Suprapubic skin (tissue), 4 donors: Measurements from ENCODE around the gene FAM78B. TPM values are rescaled to one million over a fixed set of nuclear protein-coding genes. Genes with fewer than 3 reads are reported as not detected.

Source experiments
- DNase-seq, 2 donors: peaks; one replicate each; pipeline ENCODE4 v3.0.0-alpha.2; 2019; ENCODE audit warnings: low spot score in 2 of 2
- H3K27ac ChIP-seq: fragments of 200-600 bp; sonication (generic); one replicate; pipeline ENCODE4 v1.5.1; 2019
- H3K27me3 ChIP-seq: fragments of 200-600 bp; sonication (generic); one replicate; pipeline ENCODE4 v1.5.1; 2019
- H3K36me3 ChIP-seq: fragments of 200-600 bp; sonication (generic); one replicate; pipeline ENCODE4 v1.5.1; 2019
- H3K4me1 ChIP-seq: fragments of 200-600 bp; sonication (generic); one replicate; pipeline ENCODE4 v1.5.1; 2019
- H3K4me3 ChIP-seq: fragments of 200-600 bp; sonication (generic); one replicate; pipeline ENCODE4 v1.5.1; 2019; ENCODE audit warnings: mild to moderate bottlenecking
- H3K9me3 ChIP-seq: fragments of 200-600 bp; sonication (generic); one replicate; pipeline ENCODE4 v1.5.1; 2019
- CTCF ChIP-seq, 2 donors: fragments of 200-600 bp in 1 of 2; fragments of 450-650 bp in 1 of 2; sonication (generic) in 1 of 2; IDR thresholded peaks; one replicate each; pipeline ENCODE4 v1.5.1; 2016 to 2019; ENCODE audit warnings: antibody characterized with exemption in 2 of 2, mild to moderate bottlenecking in 1 of 2, moderate library complexity in 1 of 2
- EP300 ChIP-seq: sonication (generic); formaldehyde crosslinking; IDR thresholded peaks from one replicate; pipeline ENCODE4 v1.6.1; 2017; ENCODE audit warnings: antibody characterized with exemption
- POLR2A ChIP-seq, 2 donors: fragments of 450-650 bp; IDR thresholded peaks; one replicate each; pipeline ENCODE4 v1.6.1; 2017; ENCODE audit warnings: antibody characterized with exemption in 2 of 2, mild to moderate bottlenecking in 2 of 2, moderate library complexity in 2 of 2
- POLR2AphosphoS5 ChIP-seq, 3 donors: sonication (generic); formaldehyde crosslinking; IDR thresholded peaks; one replicate each; pipeline ENCODE4 v1.6.1; 2017; ENCODE audit warnings: antibody characterized with exemption in 3 of 3
- WGBS: methylation state at CpG from one replicate; pipeline ENCODE4 v1.1.5; 2018; 5-methylcytosine and 5-hydroxymethylcytosine counted together
- total RNA-seq, 4 donors: library from RNA; depleted of rRNA; stranded (reverse); fragments of >200 nt; gene quantifications; one replicate each; pipeline ENCODE4 v1.1.0, GENCODE V29; 2016

The FAM78B gene
- total RNA-seq: 1 to 10 TPM in 3 of 4 donors, under 1 TPM in 1; 0.72 to 1.9 (median 1.3) TPM

GRCh38 chr1:166166698-166167571, at the start of gene FAM78B:
TSS of gene FAM78B (minus strand) at chr1:166167001. CDS start at chr1:166166248, 753 bp downstream.
- no peaks in the 10 kb centered on the region for H3K36me3 ChIP-seq
- H3K27me3 ChIP-seq: peaks cover 5% of the 10 kb centered on the region
- no peaks in the 10 kb centered on the region for H3K9me3 ChIP-seq
- peaks cover 34% of the 10 kb centered on the region for H3K4me1 ChIP-seq
- TF ChIP-seq POLR2AphosphoS5 (IDR thresholded peaks at IDR 0.05) (no peak), CTCF (IDR thresholded peaks at IDR 0.05) (no peak), POLR2A (IDR thresholded peaks at IDR 0.05) (no peak), EP300 (no peak)
- DNase-seq: peak; percentile 84
- H3K4me3 ChIP-seq: peak within 1 kb of the TSS; percentile 85
- H3K27ac ChIP-seq: peak within 1 kb of the TSS; percentile 47
- WGBS: 3% methylated on average over 9 of the region's 64 CpGs

GRCh38 chr1:166202546-166202945, 35.7 kb upstream of the FAM78B start:
- Histone ChIP-seq H3K27ac (no peak overlapping the region), H3K4me1 (no peaks in the 10 kb centered on the region), H3K9me3 (no peaks in the 10 kb centered on the region), H3K4me3 (no peak overlapping the region), H3K36me3 (no peaks in the 10 kb centered on the region), H3K27me3 (no peaks in the 10 kb centered on the region)
- 71% methylated on average over 2 of the region's 2 CpGs for WGBS
- no peak for TF ChIP-seq POLR2AphosphoS5 (IDR thresholded peaks at IDR 0.05)
- no peak for TF ChIP-seq POLR2A (IDR thresholded peaks at IDR 0.05)
- no peak for TF ChIP-seq CTCF (IDR thresholded peaks at IDR 0.05)
- no peak for TF ChIP-seq EP300
- DNase-seq: no peak

GRCh38 chr1:166200743-166201142, 33.9 kb upstream of the FAM78B start:
- H3K4me1 ChIP-seq: no peaks in the 10 kb centered on the region
- WGBS: 82% methylated on average over 2 of the region's 2 CpGs
- no peaks in the 10 kb centered on the region for H3K36me3 ChIP-seq
- no peak overlapping the region for H3K4me3 ChIP-seq
- H3K9me3 ChIP-seq: no peaks in the 10 kb centered on the region
- no peak for DNase-seq
- TF ChIP-seq POLR2AphosphoS5 (IDR thresholded peaks at IDR 0.05) (no peak), EP300 (no peak), CTCF (IDR thresholded peaks at IDR 0.05) (no peak), POLR2A (IDR thresholded peaks at IDR 0.05) (no peak)
- no peak overlapping the region for H3K27ac ChIP-seq
- no peaks in the 10 kb centered on the region for H3K27me3 ChIP-seq

GRCh38 chr1:166197597-166197996, 30.8 kb upstream of the FAM78B start:
- Histone ChIP-seq H3K27ac (no peak overlapping the region), H3K4me1 (no peaks in the 10 kb centered on the region), H3K4me3 (no peak overlapping the region), H3K36me3 (no peaks in the 10 kb centered on the region), H3K9me3 (no peaks in the 10 kb centered on the region), H3K27me3 (no peaks in the 10 kb centered on the region)
- no peak for DNase-seq
- no peak for TF ChIP-seq EP300
- TF ChIP-seq POLR2AphosphoS5 (IDR thresholded peaks at IDR 0.05): no peak
- TF ChIP-seq POLR2A (IDR thresholded peaks at IDR 0.05): no peak
- no peak for TF ChIP-seq CTCF (IDR thresholded peaks at IDR 0.05)
- WGBS: 58% methylated on average over 1 of the region's 1 CpG

GRCh38 chr1:166197141-166197540, 30.3 kb upstream of the FAM78B start:
- no peak for DNase-seq
- no peak overlapping the region for H3K27ac ChIP-seq
- no peaks in the 10 kb centered on the region for H3K36me3 ChIP-seq
- WGBS: 96% methylated on average over 1 of the region's 1 CpG
- no peak for TF ChIP-seq EP300
- no peak for TF ChIP-seq CTCF (IDR thresholded peaks at IDR 0.05)
- TF ChIP-seq POLR2AphosphoS5 (IDR thresholded peaks at IDR 0.05): no peak
- H3K4me1 ChIP-seq: no peaks in the 10 kb centered on the region
- H3K9me3 ChIP-seq: no peaks in the 10 kb centered on the region
- no peaks in the 10 kb centered on the region for H3K27me3 ChIP-seq
- H3K4me3 ChIP-seq: no peak overlapping the region
